ENCODE results near the gene COP1.

COP1 gene

DNA sequence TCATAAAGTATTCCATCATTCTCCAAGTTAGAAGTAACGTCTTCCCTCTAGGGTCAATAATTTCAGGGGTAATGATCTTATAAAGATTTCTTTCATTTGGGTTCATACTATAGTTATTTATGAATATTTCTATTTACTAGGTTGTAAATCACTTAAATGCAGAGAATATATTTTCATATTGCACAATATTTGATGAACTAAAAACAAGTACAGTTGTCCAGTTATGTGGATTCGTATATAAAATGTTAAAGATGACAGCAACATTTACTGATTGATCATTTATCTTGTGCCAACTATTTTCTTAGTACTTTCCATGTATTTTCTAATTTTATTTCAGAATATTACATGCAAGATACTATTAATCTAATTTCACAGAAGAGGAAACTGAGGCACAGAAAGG is 243.3 kb downstream of the COP1 start:
- DNase-seq (ENCODE audit: low read depth) = no peak

DNA sequence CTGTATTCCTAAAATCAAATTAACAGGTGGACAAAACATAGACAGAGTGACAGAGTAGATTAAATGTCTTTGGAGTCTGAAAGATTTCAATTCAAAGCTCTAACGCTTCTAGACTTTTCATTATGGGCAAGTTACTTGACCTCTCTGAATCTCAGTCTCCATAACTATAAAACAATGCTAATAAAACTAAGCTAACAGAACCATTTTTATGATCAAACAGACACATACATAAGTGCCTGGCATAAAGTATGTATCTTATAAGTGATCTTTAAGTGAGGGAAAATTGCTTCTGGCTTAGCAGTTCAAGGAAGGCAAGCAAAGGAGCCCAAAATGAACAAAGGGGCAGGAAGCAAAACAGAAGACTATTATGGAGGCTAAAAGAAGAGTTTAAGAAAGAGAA is 246.9 kb downstream of the COP1 start:
- DNase-seq (ENCODE audit: low read depth) = no peak

DNA sequence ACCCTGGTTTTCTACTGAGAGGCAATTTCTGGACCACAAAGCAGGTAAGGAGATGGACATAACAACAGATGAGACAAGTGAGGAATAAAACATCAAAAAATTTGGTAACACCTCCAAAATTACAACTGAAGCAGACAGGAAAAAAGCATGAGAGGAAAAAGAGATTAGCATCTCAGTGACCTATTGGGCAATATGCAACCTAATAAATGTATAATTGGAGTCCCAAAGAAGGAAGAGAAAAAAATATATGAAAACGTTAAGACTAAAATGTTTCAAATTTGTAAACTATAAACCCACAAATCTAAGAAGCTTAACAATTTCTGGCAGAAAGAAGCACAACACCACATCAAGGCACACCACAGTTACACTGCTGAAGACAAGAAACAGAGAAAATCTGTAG is 255.5 kb downstream of the COP1 start:
- DNase-seq (ENCODE audit: low read depth) = no peak

GRCh38 chr1:175947771-175948170 is 259.3 kb downstream of the COP1 start:
- no peak for DNase-seq (ENCODE audit: low read depth)

DNA sequence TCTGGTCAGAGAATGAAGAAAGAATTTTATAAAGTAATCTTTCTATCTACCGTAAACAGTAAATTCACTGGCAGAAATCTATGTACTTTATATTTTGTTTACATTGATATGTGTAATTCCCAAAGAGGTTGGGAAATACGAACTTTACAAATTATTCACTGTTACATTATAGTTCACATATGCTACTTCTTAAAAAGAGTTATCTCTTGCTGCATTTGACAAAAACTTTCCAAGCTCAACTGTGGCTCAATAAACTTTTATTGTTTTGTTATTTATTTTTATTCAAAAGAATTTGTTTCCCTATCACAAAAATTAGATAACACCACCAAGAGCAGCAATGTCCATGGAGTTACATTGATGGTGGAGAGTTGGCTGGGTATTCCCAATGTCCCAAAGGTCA is 262.5 kb downstream of the COP1 start:
- DNase-seq (ENCODE audit: low read depth) = no peak

DNA sequence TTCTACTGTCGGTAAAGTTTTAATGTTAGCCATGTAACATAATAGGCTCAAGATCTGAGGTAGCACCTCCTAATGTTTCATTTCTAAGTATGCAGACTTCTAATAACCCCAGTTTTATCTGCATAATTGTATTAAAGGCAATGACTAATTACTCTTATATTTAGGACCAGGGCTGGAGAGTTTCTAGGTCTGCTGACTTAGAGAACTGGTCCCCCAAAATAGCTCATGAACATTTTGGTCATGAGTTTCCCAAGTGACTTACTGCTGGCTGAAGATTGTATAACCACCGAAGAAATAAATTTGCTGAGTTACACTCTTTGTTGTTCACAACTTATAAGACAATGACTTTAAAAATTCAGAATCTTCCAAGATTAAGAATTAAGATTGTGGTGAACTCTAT is 265.9 kb downstream of the COP1 start:
- no peak for DNase-seq (ENCODE audit: low read depth)

DNA sequence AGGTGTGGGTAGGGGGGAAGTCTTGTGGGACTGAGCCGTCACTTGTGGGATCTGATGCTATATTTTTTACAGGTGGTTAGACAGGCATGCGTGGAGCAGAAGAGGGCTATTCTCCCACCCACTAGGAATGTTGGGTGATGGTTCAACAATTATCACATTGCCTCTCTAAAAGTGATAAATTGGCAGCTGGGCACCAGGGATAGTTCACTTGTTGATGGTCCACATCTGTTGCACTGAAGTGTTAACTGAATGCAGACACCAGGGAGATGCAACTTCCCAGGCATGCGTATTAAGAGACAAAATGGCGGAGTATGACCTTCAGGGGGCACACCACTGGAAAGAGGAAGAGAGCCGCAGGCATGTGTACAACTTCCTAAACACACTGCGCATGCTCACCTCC is 270.4 kb downstream of the COP1 start:
- DNase-seq (ENCODE audit: low read depth) = no peak

GRCh38 chr1:175935566-175936115 is 271.4 kb downstream of the COP1 start:
- no peak for DNase-seq (ENCODE audit: low read depth)

- no peak for DNase-seq (ENCODE audit: low read depth)
Measured at GRCh38 chr1:175935166-175935565, 271.9 kb downstream of the COP1 start.

GRCh38 chr1:175933801-175934200 is 273.3 kb downstream of the COP1 start:
- no peak for DNase-seq (ENCODE audit: low read depth)

- DNase-seq (ENCODE audit: low read depth) = no peak
Measured at GRCh38 chr1:175927944-175928343, 279.1 kb downstream of the COP1 start.

DNA sequence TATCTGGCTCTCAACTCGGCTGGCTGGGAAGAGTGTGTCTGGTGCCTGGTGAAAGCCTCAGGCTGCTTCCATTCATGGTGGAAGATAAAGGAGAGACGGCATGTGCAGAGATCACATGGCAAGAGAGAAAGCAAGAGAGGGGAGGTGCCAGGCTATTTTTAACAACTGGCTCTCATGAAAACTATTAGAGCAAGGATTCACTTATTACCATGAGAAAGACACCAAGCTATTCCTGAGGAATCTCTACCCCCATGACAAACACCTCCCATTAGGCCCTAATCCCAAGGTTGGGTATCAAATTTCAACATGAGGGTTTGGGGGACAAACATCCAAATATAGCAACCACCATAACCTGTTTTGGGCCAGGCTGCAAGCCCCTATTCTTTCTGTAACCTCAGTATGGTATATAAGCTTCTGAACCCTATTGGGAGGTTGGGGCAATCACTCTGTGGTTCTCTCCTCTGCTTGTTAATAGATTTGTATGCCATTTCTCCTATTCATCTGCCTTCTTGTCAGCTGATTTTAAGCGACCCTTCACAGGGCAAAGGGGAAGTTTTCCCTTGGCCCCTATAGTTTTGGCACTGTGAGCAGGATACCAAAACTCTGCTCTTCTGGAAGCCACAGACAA is 284.7 kb downstream of the COP1 start:
- no peak for DNase-seq (ENCODE audit: low read depth)

DNA sequence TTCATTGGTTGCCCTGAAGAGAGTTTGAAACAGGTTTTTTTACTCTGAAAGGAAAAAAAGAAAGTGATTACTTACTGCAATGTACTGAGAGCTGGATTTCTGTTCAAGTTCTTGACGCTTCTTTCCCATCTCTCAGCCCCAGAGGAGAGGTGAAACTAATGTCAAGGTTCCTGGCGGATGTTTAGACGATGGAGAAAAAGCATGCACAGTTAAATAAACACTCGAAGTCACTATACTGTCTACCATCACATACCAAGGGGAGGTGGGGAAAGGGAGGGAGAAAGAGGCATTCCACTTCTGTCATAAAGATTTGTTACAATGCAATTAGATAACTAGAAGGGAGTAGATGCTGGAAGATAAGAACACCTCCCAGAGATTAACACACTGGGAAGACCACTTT is 286.7 kb downstream of the COP1 start:
- DNase-seq (ENCODE audit: low read depth) = no peak

DNA sequence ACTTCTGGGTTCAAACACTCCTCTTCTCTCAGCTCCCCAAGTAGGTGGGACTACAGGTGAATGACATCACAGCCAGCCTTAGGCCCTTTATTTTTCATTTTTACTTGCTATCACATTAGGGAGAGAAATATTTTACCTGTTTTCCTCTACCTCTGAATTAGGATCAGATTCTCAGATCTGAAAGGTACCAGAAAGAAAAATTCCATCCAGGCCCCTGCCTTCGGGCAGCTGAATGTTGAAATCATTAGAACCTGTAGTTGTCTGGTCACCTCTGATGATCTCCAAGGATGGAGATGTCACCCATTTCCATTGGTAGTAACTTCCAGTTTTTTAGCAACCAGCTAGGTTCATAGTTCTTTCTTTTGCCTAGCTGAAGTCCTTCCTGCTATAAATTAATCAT is 288.1 kb downstream of the COP1 start:
- DNase-seq (ENCODE audit: low read depth) = no peak

- DNase-seq (ENCODE audit: low read depth) = no peak
Measured at GRCh38 chr1:175918364-175918801, 288.7 kb downstream of the COP1 start.

DNA sequence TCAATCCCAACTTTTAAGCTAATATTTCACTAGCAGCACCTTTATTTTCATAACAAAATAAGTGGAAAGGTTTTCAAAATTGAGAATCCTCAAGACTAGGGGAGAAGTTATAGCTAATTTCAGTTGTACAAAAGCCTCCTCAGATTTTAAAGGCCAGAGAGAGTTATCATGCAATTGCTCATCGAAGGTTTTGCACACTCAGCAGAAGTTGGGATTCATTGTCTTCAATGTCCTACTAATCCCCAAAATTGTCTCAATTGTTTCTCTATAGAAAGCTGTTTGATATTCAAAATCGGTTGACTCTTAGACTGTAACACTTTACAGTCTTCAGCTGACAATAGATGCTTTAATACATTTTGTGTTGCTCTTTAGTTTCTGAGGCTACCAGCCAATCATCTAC is 293.0 kb downstream of the COP1 start:
- DNase-seq (ENCODE audit: low read depth) = no peak

GRCh38 chr1:175911138-175911537 is 295.9 kb downstream of the COP1 start:
- DNase-seq (ENCODE audit: low read depth) = no peak

GRCh38 chr1:175906370-175906769 is 300.7 kb downstream of the COP1 start:
- no peak for DNase-seq (ENCODE audit: low read depth)

GRCh38 chr1:175904808-175905207 is 302.3 kb downstream of the COP1 start:
- DNase-seq (ENCODE audit: low read depth) = no peak

GRCh38 chr1:175902281-175902680 is 304.8 kb downstream of the COP1 start:
- no peak for DNase-seq (ENCODE audit: low read depth)

- DNase-seq (ENCODE audit: low read depth) = no peak
Measured at GRCh38 chr1:175901076-175901836, 305.8 kb downstream of the COP1 start.

GRCh38 chr1:175900171-175900570 is 306.9 kb downstream of the COP1 start:
- DNase-seq (ENCODE audit: low read depth) = no peak

- no peak for DNase-seq (ENCODE audit: low read depth)
Measured at GRCh38 chr1:175895966-175896365, 311.1 kb downstream of the COP1 start.
